ENCODE results near the gene MAP7.

MAP7 gene

DNA sequence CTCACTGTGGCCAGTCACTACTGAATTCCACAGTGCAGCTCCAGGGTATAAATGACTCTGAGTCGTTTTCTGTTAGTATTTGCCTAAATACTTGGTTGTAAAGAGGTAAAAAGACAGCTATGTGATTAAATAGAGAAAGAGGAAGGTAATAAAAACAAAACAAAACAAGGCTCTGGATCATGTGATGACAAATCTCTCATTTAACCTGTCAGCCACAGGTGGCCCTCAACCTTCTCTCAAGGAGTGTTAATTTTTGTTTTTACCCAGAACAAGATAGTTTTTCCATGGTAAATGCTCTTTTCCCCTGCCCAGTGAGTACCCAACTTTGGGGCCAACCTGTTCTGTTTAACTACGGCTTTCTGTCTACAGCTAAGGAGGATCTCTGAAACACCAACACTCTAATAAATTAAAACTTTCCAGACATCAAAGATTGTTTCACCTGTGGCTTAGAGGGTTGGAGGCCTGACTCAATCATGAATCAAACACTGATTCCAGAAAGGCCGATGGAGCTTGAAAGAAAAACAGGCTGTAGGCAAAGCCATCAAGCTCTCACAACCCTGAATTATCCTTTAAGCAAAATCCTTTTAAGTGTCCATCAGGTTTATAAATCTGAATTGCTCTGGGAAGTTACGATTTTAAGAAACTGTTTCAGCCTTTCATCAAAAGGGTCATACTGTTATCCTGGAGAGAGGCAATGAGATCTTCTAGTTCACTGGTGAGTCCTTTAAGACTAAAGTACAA is 179.1 kb downstream of the MAP7 start:
- DNase-seq = no peak

DNA sequence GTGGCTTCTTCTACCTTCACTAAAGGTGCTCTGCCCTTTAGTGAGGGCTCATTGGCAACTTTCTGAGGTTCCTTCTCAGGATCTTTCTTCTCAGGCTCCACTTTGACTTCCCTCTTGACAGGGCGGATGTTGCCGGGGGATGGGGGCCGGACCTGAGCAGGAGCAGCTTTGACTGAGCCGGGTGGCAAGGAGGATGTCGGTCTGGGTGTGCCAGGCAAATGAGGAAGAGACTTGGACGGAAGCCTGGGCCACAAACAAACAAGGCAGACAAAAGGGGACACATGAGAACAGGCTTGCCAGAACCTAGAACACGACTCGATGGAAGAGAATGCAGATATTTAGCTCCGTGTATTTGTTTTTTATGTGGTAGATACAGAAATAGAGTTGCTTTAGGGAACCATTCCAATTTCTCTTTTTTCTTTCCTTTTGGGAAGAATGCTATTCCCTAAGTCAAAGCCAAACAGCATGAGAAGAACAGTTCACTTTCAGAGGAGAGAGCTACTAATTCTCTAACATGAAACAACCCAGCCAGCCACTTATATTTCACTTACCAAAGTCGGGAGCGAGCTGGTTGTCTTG is 184.4 kb downstream of the MAP7 start:
- DNase-seq = peak; percentile 88

DNA sequence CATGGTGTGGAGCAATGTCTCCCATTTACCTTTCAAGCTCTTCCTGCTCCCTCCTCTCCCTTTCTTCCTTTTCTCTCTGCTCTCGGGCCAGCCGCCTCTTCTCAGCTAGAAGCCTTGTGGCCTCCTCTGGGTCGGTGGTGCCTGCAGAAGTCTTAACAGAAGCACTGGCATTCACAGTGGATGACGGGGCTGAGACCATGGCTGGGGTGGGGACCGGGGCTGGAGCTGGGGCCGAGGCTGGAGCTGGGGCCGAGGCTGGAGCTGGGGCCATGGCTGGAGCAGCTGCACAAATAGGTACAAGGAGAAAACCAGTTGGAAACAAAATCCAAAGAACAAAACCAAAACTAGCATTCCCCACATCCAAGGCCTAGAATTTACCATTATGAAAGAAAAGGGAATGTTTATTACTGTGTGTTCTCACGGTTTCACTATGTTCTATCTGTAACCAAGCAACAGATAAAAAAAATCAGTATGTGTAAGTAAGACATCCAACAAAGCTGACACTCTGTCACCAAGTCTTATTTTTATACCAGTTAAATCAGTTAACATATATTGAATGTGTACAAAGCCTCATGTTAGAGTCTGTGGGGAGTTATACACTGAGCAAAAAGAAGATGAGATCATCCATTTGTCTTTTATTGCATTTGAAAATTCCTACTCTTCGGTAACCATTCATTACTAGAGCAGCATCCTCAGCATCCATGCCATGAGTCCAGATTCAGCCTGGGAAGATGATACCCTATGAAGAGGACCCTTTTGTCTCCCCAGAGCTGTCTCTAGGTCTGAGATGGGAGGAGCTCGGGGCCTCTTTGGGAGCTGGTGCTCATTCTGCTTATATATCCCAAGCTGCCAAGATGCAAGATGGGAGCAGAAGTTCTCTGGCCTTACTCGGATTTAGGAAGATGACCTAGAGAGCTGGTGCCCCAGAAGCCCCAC is 187.5 kb downstream of the MAP7 start:
- DNase-seq = no peak

GRCh38 chr6:136361787-136362186 is 188.4 kb downstream of the MAP7 start:
- DNase-seq = no peak

DNA sequence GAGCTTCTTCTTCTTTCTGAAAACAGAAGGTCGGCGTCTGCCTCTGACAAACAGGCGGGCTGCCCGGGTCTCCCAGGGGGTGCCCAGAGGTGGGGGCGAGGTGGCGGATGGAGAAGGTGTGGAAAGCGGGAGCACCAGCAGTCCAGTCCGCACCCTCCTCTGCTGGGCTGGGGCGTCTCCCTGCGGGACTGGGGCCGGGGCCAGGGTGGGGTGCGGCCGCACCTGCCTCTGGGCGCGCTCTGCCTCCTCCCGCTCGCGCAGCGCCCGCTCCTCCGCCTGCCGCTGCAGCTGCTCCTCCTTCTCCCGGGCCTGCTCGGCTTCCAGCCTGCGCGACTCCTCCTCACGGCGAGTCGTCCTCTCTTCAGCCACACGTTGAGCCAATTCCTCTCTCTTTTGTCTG is 189.4 kb downstream of the MAP7 start:
- DNase-seq = no peak

GRCh38 chr6:136359851-136360250 is 190.4 kb downstream of the MAP7 start:
- DNase-seq = no peak

- no peak for DNase-seq
These were observed 198.6 kb downstream of the MAP7 start for GRCh38 chr6:136351518-136352110.

- no peak for DNase-seq
These were observed 199.3 kb downstream of the MAP7 start for GRCh38 chr6:136350914-136351313.

- DNase-seq = no peak
These were observed 202.4 kb downstream of the MAP7 start for GRCh38 chr6:136347847-136348246.

- no peak for DNase-seq
These were observed 205.1 kb downstream of the MAP7 start for GRCh38 chr6:136345145-136345544.

DNA sequence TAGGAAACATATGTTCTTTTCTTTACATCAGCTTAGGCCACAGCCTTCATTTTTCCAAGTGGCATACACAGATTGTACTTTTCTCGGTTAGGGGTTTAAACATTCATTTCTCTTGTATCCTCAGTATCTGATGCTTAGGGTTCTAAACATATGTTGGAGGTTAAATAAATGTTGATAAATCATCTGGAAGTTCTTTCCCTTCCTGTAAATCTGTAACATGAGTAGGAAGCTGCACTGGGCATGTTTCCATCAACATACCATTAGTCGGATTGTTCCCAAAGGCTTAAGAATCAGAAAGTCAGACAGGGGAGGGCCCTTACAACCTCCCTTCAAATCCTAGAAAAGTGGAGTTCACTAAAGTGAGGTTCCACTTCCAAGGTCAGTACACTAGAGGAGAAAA is 205.8 kb downstream of the MAP7 start:
- DNase-seq = no peak

GRCh38 chr6:136343700-136344099 is 206.5 kb downstream of the MAP7 start:
- DNase-seq = no peak

GRCh38 chr6:136343275-136343674 is 206.9 kb downstream of the MAP7 start:
- DNase-seq = no peak

DNA sequence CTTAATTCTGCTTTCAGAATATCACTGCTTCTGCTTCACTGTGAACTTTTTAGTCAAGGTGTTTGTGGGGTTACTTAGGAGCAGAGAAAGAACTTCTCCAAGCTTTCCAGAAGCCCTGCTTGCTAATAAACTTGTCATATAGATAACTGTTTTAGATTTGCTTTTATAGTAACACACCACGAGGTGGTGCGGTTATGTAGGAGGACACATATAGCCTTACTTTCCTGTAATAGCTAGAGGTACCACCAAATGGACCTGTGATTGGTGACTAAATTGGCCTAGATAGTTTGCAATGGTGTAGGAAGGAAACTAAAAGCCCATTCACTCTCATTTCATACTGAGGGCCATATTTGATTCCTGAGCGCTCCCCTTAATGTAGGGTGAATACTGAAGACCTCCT is 208.3 kb downstream of the MAP7 start:
- DNase-seq = no peak

GRCh38 chr6:136341367-136341766 is 208.9 kb downstream of the MAP7 start:
- no peak for DNase-seq

- DNase-seq = no peak
These were observed 211.7 kb downstream of the MAP7 start for GRCh38 chr6:136338486-136338885.

- DNase-seq = no peak
These were observed 212.6 kb downstream of the MAP7 start for GRCh38 chr6:136337606-136338005.

- no peak for DNase-seq
These were observed 213.1 kb downstream of the MAP7 start for GRCh38 chr6:136337121-136337520.

DNA sequence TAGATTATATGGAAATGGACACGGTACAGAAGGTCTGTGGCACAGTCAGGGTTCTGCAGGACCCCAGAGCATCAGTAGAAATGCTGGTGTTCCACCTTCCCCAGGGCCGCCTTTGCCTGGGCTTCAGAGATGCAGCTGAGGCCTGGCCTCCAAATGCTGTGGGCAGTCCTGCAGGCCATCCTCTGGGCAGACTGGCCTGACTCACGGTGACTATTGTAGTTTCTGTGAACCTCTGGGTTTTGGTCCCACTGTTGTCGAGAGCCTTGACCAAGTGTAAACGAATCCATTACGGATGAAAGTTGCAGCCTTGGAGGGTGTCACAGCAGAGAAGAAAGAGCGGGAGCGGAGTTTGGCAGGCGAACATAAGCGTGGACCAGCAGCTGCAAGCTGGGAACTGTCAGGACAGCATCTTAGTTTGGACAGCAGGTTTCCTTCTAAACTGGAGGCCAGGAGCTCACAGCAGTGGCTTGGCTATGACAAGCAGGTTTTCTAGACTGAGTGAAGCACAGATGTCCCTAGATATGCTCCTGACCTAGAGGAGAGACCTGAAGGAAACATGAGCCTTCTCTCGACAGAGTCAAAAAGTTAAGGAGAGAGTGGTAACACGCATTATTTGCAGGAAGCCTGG is 214.4 kb downstream of the MAP7 start:
- DNase-seq = no peak

GRCh38 chr6:136334853-136335252 is 215.4 kb downstream of the MAP7 start:
- DNase-seq = no peak

DNA sequence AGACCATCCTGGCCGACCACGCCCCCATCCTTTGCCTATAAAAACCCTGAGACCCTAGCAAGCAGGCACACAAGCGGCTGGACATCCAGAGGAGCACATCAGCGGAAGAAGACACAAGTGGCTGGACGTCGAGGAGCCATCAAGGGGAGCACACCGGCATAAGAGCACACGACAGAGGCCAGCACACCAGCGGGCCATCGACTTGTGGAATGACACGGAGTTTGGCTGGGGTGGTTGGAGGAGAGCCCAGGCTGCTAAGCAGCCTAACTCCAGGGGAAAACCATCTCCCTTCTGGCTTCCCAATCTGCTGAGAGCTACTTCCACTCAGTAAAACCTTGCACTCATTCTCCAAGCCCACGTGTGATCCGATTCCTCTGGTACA is 215.8 kb downstream of the MAP7 start:
- DNase-seq = no peak

- no peak for DNase-seq
These were observed 216.3 kb downstream of the MAP7 start for GRCh38 chr6:136333824-136334464.

All from GDM1 (cell line).